Thyroid gland (tissue), 4 donors: ENCODE measurements around the gene TOP1.

Source experiments
- CTCF ChIP-seq, 6 experiments: fragments of 200-600 bp in 3 of 6; fragments of 450-650 bp in 3 of 6; sonication (generic) in 3 of 6; IDR thresholded peaks; one replicate each; pipeline ENCODE4 v1.5.1; 2016 to 2019; ENCODE audit warnings: antibody characterized with exemption in 6 of 6, mild to moderate bottlenecking in 2 of 6, inconsistent platforms in 1 of 6, moderate library complexity in 1 of 6
- POLR2A ChIP-seq, 2 donors: fragments of 450-650 bp; IDR thresholded peaks; one replicate each; pipeline ENCODE4 v1.6.1; 2017; ENCODE audit warnings: antibody characterized with exemption in 2 of 2, mild to moderate bottlenecking in 2 of 2, moderate library complexity in 1 of 2

- no peak for TF ChIP-seq CTCF (IDR thresholded peaks at IDR 0.05)
- no peak for TF ChIP-seq POLR2A (IDR thresholded peaks at IDR 0.05)
These were observed 22.6 kb downstream of the TOP1 start for GRCh38 chr20:41051009-41051825.
